ENCODE results near the gene ZNF330.

Gene ZNF330

GRCh38 chr4:141233673-141234072 lies 13.0 kb downstream of the ZNF330 start:
- no peak for TF ChIP-seq CTCF (IDR thresholded peaks at IDR 0.05; ENCODE audit: borderline replicate concordance, control extremely low read depth, extremely low read depth, insufficient read depth, missing control alignments)
- DNase-seq (ENCODE audit: low spot score): no peak
- in situ Hi-C loops (cut with MboI; ENCODE audit: low sequenced_read_pairs, unreplicated experiment): no loop called here

- DNase-seq (ENCODE audit: low spot score): no peak
- in situ Hi-C loops (cut with MboI; ENCODE audit: low sequenced_read_pairs, unreplicated experiment): no loop called here
- TF ChIP-seq CTCF (IDR thresholded peaks at IDR 0.05; ENCODE audit: borderline replicate concordance, control extremely low read depth, extremely low read depth, insufficient read depth, missing control alignments): no peak
Measured at GRCh38 chr4:141238186-141238585, 17.5 kb downstream of the ZNF330 start.

- DNase-seq (ENCODE audit: low spot score): no peak
- no peak for TF ChIP-seq CTCF (IDR thresholded peaks at IDR 0.05; ENCODE audit: borderline replicate concordance, control extremely low read depth, extremely low read depth, insufficient read depth, missing control alignments)
- in situ Hi-C loops (cut with MboI; ENCODE audit: low sequenced_read_pairs, unreplicated experiment): no loop called here
Measured at GRCh38 chr4:141240259-141240658, 19.6 kb downstream of the ZNF330 start.

GRCh38 chr4:141240671-141241070 lies 20.0 kb downstream of the ZNF330 start:
- no peak for DNase-seq (ENCODE audit: low spot score)
- in situ Hi-C loops (cut with MboI; ENCODE audit: low sequenced_read_pairs, unreplicated experiment): no loop called here

GRCh38 chr4:141241986-141242385 lies 21.3 kb downstream of the ZNF330 start:
- in situ Hi-C loops (cut with MboI; ENCODE audit: low sequenced_read_pairs, unreplicated experiment): no loop called here
- no peak for TF ChIP-seq CTCF (IDR thresholded peaks at IDR 0.05; ENCODE audit: borderline replicate concordance, control extremely low read depth, extremely low read depth, insufficient read depth, missing control alignments)
- DNase-seq (ENCODE audit: low spot score): no peak

More at GRCh38 chr4:141240671-141241070, 20.0 kb downstream of the ZNF330 start:
- no peak for TF ChIP-seq CTCF (IDR thresholded peaks at IDR 0.05; ENCODE audit: borderline replicate concordance, control extremely low read depth, extremely low read depth, insufficient read depth, missing control alignments)

GRCh38 chr4:141244419-141244818 lies 23.7 kb downstream of the ZNF330 start:
- no peak for TF ChIP-seq CTCF (IDR thresholded peaks at IDR 0.05; ENCODE audit: borderline replicate concordance, control extremely low read depth, extremely low read depth, insufficient read depth, missing control alignments)
- in situ Hi-C loops (cut with MboI; ENCODE audit: low sequenced_read_pairs, unreplicated experiment): no loop called here
- no peak for DNase-seq (ENCODE audit: low spot score)

GRCh38 chr4:141246243-141246642 lies 25.5 kb downstream of the ZNF330 start:
- in situ Hi-C loops (cut with MboI; ENCODE audit: low sequenced_read_pairs, unreplicated experiment): no loop called here
- DNase-seq (ENCODE audit: low spot score): no peak
- TF ChIP-seq CTCF (IDR thresholded peaks at IDR 0.05; ENCODE audit: borderline replicate concordance, control extremely low read depth, extremely low read depth, insufficient read depth, missing control alignments): no peak

All from GM13976 (cell line).